ENCODE measurements around the gene ZMYM2.

- TF ChIP-seq POLR2A (IDR thresholded peaks at IDR 0.05; ENCODE audit: low read depth, low read length): no peak
- TF ChIP-seq SP1 (IDR thresholded peaks at IDR 0.05; ENCODE audit: low read depth, low read length): no peak
- no peak for TF ChIP-seq TAF1 (IDR thresholded peaks at IDR 0.05; ENCODE audit: borderline replicate concordance, low read depth, low read length)
- no peak for TF ChIP-seq POLR2AphosphoS5 (IDR thresholded peaks at IDR 0.05; ENCODE audit: low read length)
- TF ChIP-seq EP300 (IDR thresholded peaks at IDR 0.05; ENCODE audit: borderline replicate concordance in 1 of 2, control insufficient read depth in 1 of 2, low read depth in 2 of 2, low read length in 2 of 2): no peak
- no peak for TF ChIP-seq ZBTB11 (CRISPR knock-in tag; IDR thresholded peaks at IDR 0.05)
Measured at GRCh38 chr13:20116213-20116612, 157.7 kb downstream of the ZMYM2 start.
